ENCODE results near the gene SNUPN.
A peak's percentile ranks its signal among the peaks of the same experiment; 100 is the strongest.

Gene SNUPN

GRCh38 chr15:75616766-75617165 lies 8.8 kb downstream of the SNUPN start:
- H3K27me3 Mint-ChIP-seq (ENCODE audit: low read depth, poor library complexity), result no peaks in the 10 kb centered on the region
- peaks cover 14% of the 10 kb centered on the region for H3K4me1 Mint-ChIP-seq
- peaks cover 70% of the 10 kb centered on the region for H3K36me3 Mint-ChIP-seq (ENCODE audit: low read depth)
- H3K9me3 Mint-ChIP-seq, result no peaks in the 10 kb centered on the region
- no peak for TF ChIP-seq CTCF (IDR thresholded peaks at IDR 0.05)
- no peak overlapping the region for H3K27ac Mint-ChIP-seq
- no peak for DNase-seq
- H3K4me3 Mint-ChIP-seq, result no peak overlapping the region

- H3K9me3 Mint-ChIP-seq, result no peaks in the 10 kb centered on the region
- no peaks in the 10 kb centered on the region for H3K4me1 Mint-ChIP-seq
- no peak for DNase-seq
- no peak overlapping the region for H3K27ac Mint-ChIP-seq
- no peaks in the 10 kb centered on the region for H3K27me3 Mint-ChIP-seq (ENCODE audit: low read depth, poor library complexity)
- peaks cover 34% of the 10 kb centered on the region for H3K36me3 Mint-ChIP-seq (ENCODE audit: low read depth)
- no peak overlapping the region for H3K4me3 Mint-ChIP-seq
- TF ChIP-seq CTCF (IDR thresholded peaks at IDR 0.05), result no peak
These were observed 18.5 kb downstream of the SNUPN start for GRCh38 chr15:75606711-75607699.

- H3K36me3 Mint-ChIP-seq (ENCODE audit: low read depth), result peaks cover 30% of the 10 kb centered on the region
- H3K27me3 Mint-ChIP-seq (ENCODE audit: low read depth, poor library complexity), result no peaks in the 10 kb centered on the region
- TF ChIP-seq CTCF (IDR thresholded peaks at IDR 0.05), result no peak
- no peak for DNase-seq
- no peaks in the 10 kb centered on the region for H3K9me3 Mint-ChIP-seq
- peak overlapping the region; percentile 2 for H3K27ac Mint-ChIP-seq
- H3K4me3 Mint-ChIP-seq, result no peak overlapping the region
- no peaks in the 10 kb centered on the region for H3K4me1 Mint-ChIP-seq
These were observed 19.5 kb downstream of the SNUPN start for GRCh38 chr15:75606026-75606425.

GRCh38 chr15:75599401-75599800 lies 26.1 kb downstream of the SNUPN start:
- H3K4me3 Mint-ChIP-seq, result no peak overlapping the region
- H3K36me3 Mint-ChIP-seq (ENCODE audit: low read depth), result peaks cover 33% of the 10 kb centered on the region
- no peak for TF ChIP-seq CTCF (IDR thresholded peaks at IDR 0.05)
- no peaks in the 10 kb centered on the region for H3K27me3 Mint-ChIP-seq (ENCODE audit: low read depth, poor library complexity)
- no peak for DNase-seq
- no peaks in the 10 kb centered on the region for H3K9me3 Mint-ChIP-seq
- H3K27ac Mint-ChIP-seq, result no peak overlapping the region
- H3K4me1 Mint-ChIP-seq, result no peaks in the 10 kb centered on the region

GRCh38 chr15:75598361-75598760 lies 27.2 kb downstream of the SNUPN start:
- H3K9me3 Mint-ChIP-seq, result no peaks in the 10 kb centered on the region
- H3K27ac Mint-ChIP-seq, result no peak overlapping the region
- no peak for TF ChIP-seq CTCF (IDR thresholded peaks at IDR 0.05)
- no peak for DNase-seq
- peaks cover 33% of the 10 kb centered on the region for H3K36me3 Mint-ChIP-seq (ENCODE audit: low read depth)
- no peak overlapping the region for H3K4me3 Mint-ChIP-seq
- H3K27me3 Mint-ChIP-seq (ENCODE audit: low read depth, poor library complexity), result no peaks in the 10 kb centered on the region
- no peaks in the 10 kb centered on the region for H3K4me1 Mint-ChIP-seq
